Testis (tissue), 3 donors: ENCODE results near the gene GPC4. TPM values are rescaled to one million over a fixed set of nuclear protein-coding genes. Genes with fewer than 3 reads are reported as not detected.

ENCODE experiments used
- DNase-seq: peaks from one replicate; pipeline ENCODE4 v3.0.0-alpha.2; 2019
- H3K27ac ChIP-seq, 2 donors: fragments of 200-600 bp; sonication (generic); one replicate each; pipeline ENCODE4 v1.5.1; 2019
- H3K27me3 ChIP-seq: fragments of 200-600 bp; sonication (generic); one replicate; pipeline ENCODE4 v1.5.1; 2019
- H3K36me3 ChIP-seq: fragments of 200-600 bp; sonication (generic); one replicate; pipeline ENCODE4 v1.5.1; 2017; ENCODE audit warnings: low read depth; ENCODE audit errors: missing control alignments
- H3K4me1 ChIP-seq: fragments of 200-600 bp; sonication (generic); one replicate; pipeline ENCODE4 v1.5.1; 2019
- H3K4me3 ChIP-seq, 2 donors: fragments of 200-600 bp; sonication (generic); one replicate each; pipeline ENCODE4 v1.5.1; 2017 to 2019
- H3K9me3 ChIP-seq: fragments of 200-600 bp; sonication (generic); one replicate; pipeline ENCODE4 v1.5.1; 2017
- POLR2A ChIP-seq: fragments of 450-650 bp; IDR thresholded peaks from one replicate; pipeline ENCODE4 v1.6.1; 2017; ENCODE audit warnings: antibody characterized with exemption, mild to moderate bottlenecking, moderate library complexity
- WGBS, 2 donors: methylation state at CpG; one replicate each; pipeline ENCODE4 v1.1.5; 2018; 5-methylcytosine and 5-hydroxymethylcytosine counted together
- intact Hi-C: fragments of 100-400 bp; cut with DNase I; formaldehyde crosslinking; loops from one replicate; pipeline ENCODE4 v1.15.1; 2023; ENCODE audit warnings: low total_unique reads
- polyA plus RNA-seq: library from polyadenylated mRNA; stranded (reverse); fragments of 350-450 nt; fragmentation: Illumina TruSeq; extraction: RNeasy Lipid Tissue Mini Kit (QIAGEN cat#74804); gene quantifications from one replicate; pipeline ENCODE4 v1.2.3, GENCODE V29; 2014; ENCODE audit warnings: low read depth, low replicate concordance; ENCODE audit not compliant: insufficient read depth
- total RNA-seq, 2 donors: library from RNA; depleted of rRNA; stranded (reverse); fragments of >200 nt; gene quantifications; one replicate each; pipeline ENCODE4 v1.2.3, GENCODE V29; 2016
- TF ChIP-seq, protein P1 (sequence below), 3 experiments: fragments of 450-650 bp in 2 of 3; fragments of 200-600 bp in 1 of 3; sonication (generic) in 1 of 3; IDR thresholded peaks; one replicate each; pipeline ENCODE4 v1.5.1; 2016 to 2019; ENCODE audit warnings: antibody characterized with exemption in 3 of 3, mild to moderate bottlenecking in 2 of 3, moderate library complexity in 1 of 3

Gene GPC4
- total and polyA plus RNA-seq, 3 donors from 2014 or later, result 13.8 to 17.8 (median 15.9) TPM

DNA sequence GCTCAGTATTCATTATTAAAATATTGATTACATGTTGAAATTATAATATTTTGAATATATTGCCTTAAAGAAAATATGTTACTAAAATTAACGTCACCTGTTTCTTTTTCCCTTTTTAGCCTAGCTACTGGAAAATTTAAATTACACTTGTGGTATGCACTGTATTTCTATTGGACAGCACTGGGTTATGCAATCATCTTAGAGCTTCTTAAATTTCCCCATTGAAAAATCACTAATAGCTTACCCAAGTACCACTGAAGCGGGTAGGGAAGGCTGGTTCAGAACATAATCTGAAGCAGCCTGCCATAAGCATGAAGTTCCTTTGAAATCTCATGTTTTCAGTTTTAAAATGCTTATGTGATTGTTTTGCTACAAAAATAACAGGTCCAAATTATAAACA is 147.7 kb downstream of the GPC4 start:
- no peaks in the 10 kb centered on the region for H3K9me3 ChIP-seq
- H3K27ac ChIP-seq, result no peak overlapping the region
- H3K4me1 ChIP-seq, result no peaks in the 10 kb centered on the region
- no peaks in the 10 kb centered on the region for H3K27me3 ChIP-seq
- TF ChIP-seq POLR2A, result no peak
- TF ChIP-seq, protein P1, sequence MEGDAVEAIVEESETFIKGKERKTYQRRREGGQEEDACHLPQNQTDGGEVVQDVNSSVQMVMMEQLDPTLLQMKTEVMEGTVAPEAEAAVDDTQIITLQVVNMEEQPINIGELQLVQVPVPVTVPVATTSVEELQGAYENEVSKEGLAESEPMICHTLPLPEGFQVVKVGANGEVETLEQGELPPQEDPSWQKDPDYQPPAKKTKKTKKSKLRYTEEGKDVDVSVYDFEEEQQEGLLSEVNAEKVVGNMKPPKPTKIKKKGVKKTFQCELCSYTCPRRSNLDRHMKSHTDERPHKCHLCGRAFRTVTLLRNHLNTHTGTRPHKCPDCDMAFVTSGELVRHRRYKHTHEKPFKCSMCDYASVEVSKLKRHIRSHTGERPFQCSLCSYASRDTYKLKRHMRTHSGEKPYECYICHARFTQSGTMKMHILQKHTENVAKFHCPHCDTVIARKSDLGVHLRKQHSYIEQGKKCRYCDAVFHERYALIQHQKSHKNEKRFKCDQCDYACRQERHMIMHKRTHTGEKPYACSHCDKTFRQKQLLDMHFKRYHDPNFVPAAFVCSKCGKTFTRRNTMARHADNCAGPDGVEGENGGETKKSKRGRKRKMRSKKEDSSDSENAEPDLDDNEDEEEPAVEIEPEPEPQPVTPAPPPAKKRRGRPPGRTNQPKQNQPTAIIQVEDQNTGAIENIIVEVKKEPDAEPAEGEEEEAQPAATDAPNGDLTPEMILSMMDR (IDR thresholded peaks at IDR 0.05), result no peak
- H3K36me3 ChIP-seq, result no peaks in the 10 kb centered on the region
- no peak overlapping the region for H3K4me3 ChIP-seq
- DNase-seq, result no peak
- intact Hi-C loops, result no loop called here
- whole genome bisulfite sequencing, 2 donors, result 98 to 100% methylated on average over 2 of the region's 2 CpGs

DNA sequence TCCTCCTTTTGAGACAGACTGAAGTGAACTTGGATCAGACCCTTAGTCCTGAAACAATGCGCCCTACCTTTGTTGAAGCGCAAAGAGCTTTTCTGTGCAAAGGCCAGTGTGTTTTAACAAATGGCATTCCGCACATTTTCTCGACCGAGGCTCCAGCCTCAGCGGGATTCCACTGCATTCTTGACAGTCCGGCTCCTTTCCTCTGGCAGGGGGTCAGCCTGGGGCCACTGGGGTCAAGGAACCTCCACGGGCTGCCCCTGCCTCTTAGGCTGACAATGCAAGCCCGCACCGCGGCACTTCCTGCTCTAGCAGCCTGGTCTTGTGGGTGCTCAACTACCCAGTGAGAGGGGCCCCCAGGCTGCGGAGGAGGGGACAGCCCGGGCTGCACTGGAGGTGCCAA is 150.0 kb downstream of the GPC4 start:
- H3K4me1 ChIP-seq, result no peaks in the 10 kb centered on the region
- 22 to 27% methylated on average over 6 to 8 of the region's 13 CpGs for WGBS, 2 donors
- no peak for DNase-seq
- H3K27ac ChIP-seq, result no peak overlapping the region
- no peaks in the 10 kb centered on the region for H3K9me3 ChIP-seq
- TF ChIP-seq, protein P1 (IDR thresholded peaks at IDR 0.05), result no peak
- no peak for TF ChIP-seq POLR2A
- no peaks in the 10 kb centered on the region for H3K27me3 ChIP-seq
- no peaks in the 10 kb centered on the region for H3K36me3 ChIP-seq
- no peak overlapping the region for H3K4me3 ChIP-seq
- intact Hi-C loops, result no loop called here

DNA sequence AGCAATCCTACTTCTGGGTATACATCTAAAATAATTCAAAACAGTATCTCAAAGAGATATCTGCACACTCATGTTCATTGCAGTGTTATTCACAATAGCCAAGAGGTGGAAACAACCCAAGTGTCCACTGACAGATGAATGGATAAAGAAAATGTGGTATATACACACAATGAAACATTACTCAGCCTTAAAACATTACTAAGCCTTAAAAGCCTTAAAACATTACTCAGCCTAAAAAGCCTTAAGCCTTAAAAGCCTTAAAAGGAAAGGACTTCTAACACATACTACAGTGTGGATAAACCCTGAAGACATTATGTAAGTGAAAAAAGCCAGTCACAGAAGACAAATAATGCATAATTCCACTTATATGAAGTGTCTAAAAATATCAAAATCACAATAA is 156.8 kb downstream of the GPC4 start:
- H3K9me3 ChIP-seq, result no peaks in the 10 kb centered on the region
- no peak overlapping the region for H3K27ac ChIP-seq
- no peak for DNase-seq
- no peak overlapping the region for H3K4me3 ChIP-seq
- H3K36me3 ChIP-seq, result no peaks in the 10 kb centered on the region
- H3K4me1 ChIP-seq, result no peaks in the 10 kb centered on the region
- no peaks in the 10 kb centered on the region for H3K27me3 ChIP-seq
- TF ChIP-seq, protein P1 (IDR thresholded peaks at IDR 0.05), result no peak
- TF ChIP-seq POLR2A, result no peak
- intact Hi-C loops, result no loop called here

DNA sequence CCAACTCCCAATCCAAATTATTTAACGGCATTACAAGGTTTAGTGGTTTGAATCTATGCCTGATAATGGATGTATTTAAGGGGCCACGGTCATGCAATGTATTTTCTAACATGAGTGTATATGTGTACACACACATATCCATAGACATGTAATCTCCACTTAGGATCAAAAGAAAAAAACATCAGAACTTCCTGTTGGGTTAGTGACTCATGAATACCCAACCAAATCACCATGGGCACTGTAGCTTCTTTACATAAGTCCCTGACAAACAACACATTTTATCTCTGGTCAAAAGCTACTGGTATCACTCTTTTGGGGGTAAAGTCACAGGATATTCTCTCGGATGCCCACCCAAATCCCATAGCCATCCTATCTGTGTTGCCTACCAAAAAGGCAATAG is 160.6 kb downstream of the GPC4 start:
- H3K9me3 ChIP-seq, result no peaks in the 10 kb centered on the region
- TF ChIP-seq, protein P1 (IDR thresholded peaks at IDR 0.05), result no peak
- no peak for TF ChIP-seq POLR2A
- WGBS, 2 donors, result 89 to 96% methylated on average over 3 of the region's 3 CpGs
- no peak overlapping the region for H3K4me3 ChIP-seq
- intact Hi-C loops, result no loop called here
- no peaks in the 10 kb centered on the region for H3K27me3 ChIP-seq
- H3K36me3 ChIP-seq, result no peaks in the 10 kb centered on the region
- H3K27ac ChIP-seq, result no peak overlapping the region
- no peak for DNase-seq
- no peaks in the 10 kb centered on the region for H3K4me1 ChIP-seq

DNA sequence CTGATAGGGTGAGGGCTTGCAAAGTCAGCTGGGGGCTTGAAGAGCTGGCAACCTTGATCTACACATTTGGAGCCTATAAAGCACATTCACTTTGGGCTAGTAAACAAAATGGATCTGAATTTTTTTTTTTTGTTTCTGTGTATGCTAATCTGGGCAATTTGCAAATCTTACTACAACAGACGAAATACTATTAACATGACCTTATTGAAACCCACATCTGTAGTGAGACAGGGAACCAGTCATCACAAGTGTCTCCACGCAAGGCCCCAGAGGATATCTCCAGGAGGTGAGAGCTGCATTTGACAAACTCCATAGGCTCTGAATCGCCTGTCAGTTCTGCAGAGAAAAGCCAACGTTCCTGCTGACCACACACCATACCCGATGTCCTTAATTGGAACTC is 164.1 kb downstream of the GPC4 start:
- no peaks in the 10 kb centered on the region for H3K4me1 ChIP-seq
- H3K9me3 ChIP-seq, result no peaks in the 10 kb centered on the region
- no peaks in the 10 kb centered on the region for H3K36me3 ChIP-seq
- H3K4me3 ChIP-seq, result no peak overlapping the region
- H3K27ac ChIP-seq, result no peak overlapping the region
- TF ChIP-seq, protein P1 (IDR thresholded peaks at IDR 0.05), result no peak
- TF ChIP-seq POLR2A, result no peak
- no peaks in the 10 kb centered on the region for H3K27me3 ChIP-seq
- 88 to 89% methylated on average over 5 of the region's 5 CpGs for WGBS, 2 donors
- intact Hi-C loops, result no loop called here
- DNase-seq, result no peak
